ENCODE data around the gene GPX4.

DNA sequence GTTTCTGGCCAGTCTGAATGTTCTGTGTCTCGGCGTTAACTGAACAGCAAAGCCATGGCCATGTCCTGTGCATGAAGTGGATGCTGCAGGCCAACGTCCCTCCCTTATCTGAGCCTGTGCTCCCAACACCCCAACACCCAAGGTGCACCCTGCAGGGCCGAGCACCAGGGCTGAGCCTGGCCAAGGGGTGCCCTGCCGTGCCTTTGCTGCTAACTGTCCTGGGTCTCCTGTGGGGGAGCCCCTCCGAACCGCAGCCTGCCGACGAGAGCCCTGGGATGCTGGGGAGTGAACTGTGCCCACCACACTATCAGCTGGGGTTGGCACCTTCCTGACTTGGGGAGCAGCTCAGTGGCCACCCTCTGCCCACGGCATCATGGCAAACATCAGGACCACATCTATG lies 17.6 kb downstream of the GPX4 start:
- TF ChIP-seq CTCF (IDR thresholded peaks at IDR 0.05; ENCODE audit: borderline replicate concordance, extremely low read depth, low read length, poor library complexity, severe bottlenecking) (no peak), EZH2 (IDR thresholded peaks at IDR 0.05; ENCODE audit: borderline replicate concordance, low read depth, low read length, severe bottlenecking) (no peak)
